HepG2 (cell line): ENCODE measurements around the gene DHRS13. TPM values are rescaled to one million over a fixed set of nuclear protein-coding genes. Genes with fewer than 3 reads are reported as not detected.
A peak's percentile ranks its signal among the peaks of the same experiment; 100 is the strongest.

Experiments
- CBX5 ChIP-seq: sonication (generic); formaldehyde crosslinking; IDR thresholded peaks from 2 replicates; pipeline ENCODE4 v1.4.0; 2020; ENCODE audit warnings: missing genetic modification reagents, borderline replicate concordance
- CEBPZ ChIP-seq: IDR thresholded peaks from 2 replicates; pipeline ENCODE4 v1.6.1; 2012; ENCODE audit warnings: low read length, improper control_type of control experiment
- ELK4 ChIP-seq: sonication (generic); formaldehyde crosslinking; IDR thresholded peaks from 2 replicates; pipeline ENCODE4 v1.9.0; 2021; ENCODE audit warnings: missing genetic modification reagents, borderline replicate concordance
- GLMP ChIP-seq: sonication (generic); formaldehyde crosslinking; IDR thresholded peaks from 2 replicates; pipeline ENCODE4 v1.9.0; 2021; ENCODE audit warnings: missing genetic modification reagents, mild to moderate bottlenecking, borderline replicate concordance
- GMEB2 ChIP-seq: IDR thresholded peaks from 2 replicates; pipeline ENCODE4 v1.6.1; 2016; ENCODE audit warnings: missing biosample characterization, missing genetic modification reagents, low read depth
- NCOA1 ChIP-seq: sonication (generic); formaldehyde crosslinking; IDR thresholded peaks from 2 replicates; pipeline ENCODE4 v1.9.0; 2021; ENCODE audit warnings: missing genetic modification reagents
- RFX1 ChIP-seq: fragments of 450-650 bp; IDR thresholded peaks from 2 replicates; pipeline ENCODE4 v1.6.1; 2017
- RNF219 ChIP-seq: sonication (generic); formaldehyde crosslinking; IDR thresholded peaks from 2 replicates; pipeline ENCODE4 v1.5.0; 2020; ENCODE audit warnings: mild to moderate bottlenecking, missing genetic modification reagents
- SNAPC2 ChIP-seq: sonication (generic); formaldehyde crosslinking; IDR thresholded peaks from 2 replicates; pipeline ENCODE4 v1.8.1; 2022; ENCODE audit warnings: mild to moderate bottlenecking, missing genetic modification reagents
- TFE3 ChIP-seq: IDR thresholded peaks from 2 replicates; pipeline ENCODE4 v1.6.1; 2016
- ZNF253 ChIP-seq: sonication (generic); formaldehyde crosslinking; IDR thresholded peaks from 2 replicates; pipeline ENCODE4 v1.8.0; 2022; ENCODE audit warnings: mild to moderate bottlenecking, missing genetic modification reagents, borderline replicate concordance
- ZNF563 ChIP-seq: sonication (generic); formaldehyde crosslinking; IDR thresholded peaks from 2 replicates; pipeline ENCODE4 v1.8.0; 2022; ENCODE audit warnings: mild to moderate bottlenecking, moderate library complexity, missing genetic modification reagents
- ZNF607 ChIP-seq: sonication (generic); formaldehyde crosslinking; IDR thresholded peaks from 2 replicates; pipeline ENCODE4 v1.5.1; 2020; ENCODE audit warnings: missing genetic modification reagents, mild to moderate bottlenecking, borderline replicate concordance
- ZNF691 ChIP-seq: sonication (generic); formaldehyde crosslinking; IDR thresholded peaks from 2 replicates; pipeline ENCODE4 v1.4.0; 2020; ENCODE audit warnings: missing genetic modification reagents, low read depth, mild to moderate bottlenecking, borderline replicate concordance
- ZNF781 ChIP-seq: sonication (generic); formaldehyde crosslinking; IDR thresholded peaks from 2 replicates; pipeline ENCODE4 v1.5.1; 2020; ENCODE audit warnings: borderline replicate concordance, mild to moderate bottlenecking, missing genetic modification reagents; ENCODE audit errors: not compliant biosample characterization
- polyA plus RNA-seq, 8 experiments: library from polyadenylated mRNA; depleted of rRNA in 3 of 8; stranded (reverse) in 7 of 8; unstranded in 1 of 8; fragments of >200 nt; fragmentation: Illumina TruSeq in 4 of 8; extraction: Trizol in 4 of 8; gene quantifications; 2 replicates each; pipeline versions ENCODE4 v1.2.1 to v1.2.3, GENCODE V29; 2011 to 2016; ENCODE audit warnings: low read depth in 4 of 8, missing spikeins in 1 of 8, mixed read lengths in 1 of 8; ENCODE audit not compliant: insufficient read depth in 1 of 8
- total RNA-seq, 5 experiments: library from RNA; depleted of rRNA; stranded (reverse); fragments of >200 nt; fragmentation: Illumina TruSeq; extraction: Trizol; gene quantifications; 2 replicates each; pipeline ENCODE4 v1.2.3, GENCODE V29; 2016; ENCODE audit warnings: low read depth in 1 of 5

Gene DHRS13
- total and polyA plus RNA-seq, 2 of the 13 experiments (the other 11 are each of a cell fraction or from before 2014, with no cell fraction given), result 11.8 to 12.6 TPM

GRCh38 chr17:28854457-28855335 is 48.2 kb downstream of the DHRS13 start, which contains the start of gene ERAL1 (continued):
- TF ChIP-seq RNF219 (CRISPR knock-in tag) (no peak), ZNF781 (peak; percentile 78), ZNF691 (CRISPR knock-in tag) (no peak; the same call in 1 of the 2 replicates), NCOA1 (CRISPR knock-in tag) (no peak), CEBPZ (no peak), ZNF563 (peak; percentile 67; the same call in 1 of the 2 replicates), ZNF253 (no peak), ELK4 (no peak), CBX5 (CRISPR knock-in tag) (no peak), GLMP (CRISPR knock-in tag) (no peak), ZNF607 (CRISPR knock-in tag) (no peak), SNAPC2 (CRISPR knock-in tag) (no peak), GMEB2 (CRISPR knock-in tag) (no peak), RFX1 (no peak), TFE3 (0 out of 2 replicates have a peak, but pooled peaks have one; percentile 37)
